Ishikawa (cell line): ENCODE measurements around the gene CCNYL1.

ENCODE experiments used
- CEBPB ChIP-seq: IDR thresholded peaks from 2 replicates; pipeline ENCODE4 v1.6.1; 2012
- FOXM1 ChIP-seq: IDR thresholded peaks from 2 replicates; pipeline ENCODE4 v1.6.1; 2012; ENCODE audit warnings: low read depth, borderline replicate concordance
- TAF1 ChIP-seq: IDR thresholded peaks from 2 replicates; pipeline ENCODE4 v1.6.1; 2012; ENCODE audit warnings: low read depth, mild to moderate bottlenecking
- TCF12 ChIP-seq: IDR thresholded peaks from 2 replicates; pipeline ENCODE4 v1.6.1; 2012; ENCODE audit warnings: low read depth
- YY1 ChIP-seq: IDR thresholded peaks from 2 replicates; pipeline ENCODE4 v1.6.1; 2012; ENCODE audit warnings: low read depth
- ZBTB7A ChIP-seq: IDR thresholded peaks from 2 replicates; pipeline ENCODE4 v1.6.1; 2012; ENCODE audit warnings: low read depth
- TF ChIP-seq, protein P1 (sequence below): IDR thresholded peaks from 2 replicates; pipeline ENCODE4 v1.6.1; 2012
- TF ChIP-seq, protein P2 (sequence below): IDR thresholded peaks from 2 replicates; pipeline ENCODE4 v1.6.1; 2012
- TF ChIP-seq, protein P3 (sequence below): IDR thresholded peaks from 2 replicates; pipeline ENCODE4 v1.6.1; 2012; ENCODE audit warnings: low read depth, mild to moderate bottlenecking

DNA sequence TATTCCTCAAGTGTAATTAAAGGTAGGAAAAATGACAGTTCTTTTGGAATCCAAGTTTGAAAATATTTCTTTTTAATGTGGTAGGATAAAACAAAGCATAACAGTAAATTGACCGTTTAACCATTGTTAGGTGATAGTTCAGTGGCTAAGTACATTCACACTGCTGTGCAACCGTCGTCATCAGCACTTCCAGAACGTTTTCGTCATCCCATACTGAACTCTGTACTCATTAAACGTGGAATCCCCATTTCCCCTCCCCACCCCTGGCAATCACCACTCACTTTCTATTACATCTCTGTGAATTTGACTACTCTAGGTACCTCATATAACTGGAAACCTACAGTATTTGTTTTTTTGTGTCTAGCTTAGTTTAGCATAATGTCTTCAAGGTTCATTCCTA, 91.2 kb downstream of the CCNYL1 start:
- TF ChIP-seq, protein P1, sequence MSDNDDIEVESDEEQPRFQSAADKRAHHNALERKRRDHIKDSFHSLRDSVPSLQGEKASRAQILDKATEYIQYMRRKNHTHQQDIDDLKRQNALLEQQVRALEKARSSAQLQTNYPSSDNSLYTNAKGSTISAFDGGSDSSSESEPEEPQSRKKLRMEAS, result no peak
- TF ChIP-seq, protein P2, sequence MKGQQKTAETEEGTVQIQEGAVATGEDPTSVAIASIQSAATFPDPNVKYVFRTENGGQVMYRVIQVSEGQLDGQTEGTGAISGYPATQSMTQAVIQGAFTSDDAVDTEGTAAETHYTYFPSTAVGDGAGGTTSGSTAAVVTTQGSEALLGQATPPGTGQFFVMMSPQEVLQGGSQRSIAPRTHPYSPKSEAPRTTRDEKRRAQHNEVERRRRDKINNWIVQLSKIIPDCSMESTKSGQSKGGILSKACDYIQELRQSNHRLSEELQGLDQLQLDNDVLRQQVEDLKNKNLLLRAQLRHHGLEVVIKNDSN, result no peak
- TF ChIP-seq ZBTB7A (no peak), FOXM1 (no peak), TCF12 (no peak), CEBPB (no peak), YY1 (no peak), TAF1 (no peak)
- TF ChIP-seq, protein P3, sequence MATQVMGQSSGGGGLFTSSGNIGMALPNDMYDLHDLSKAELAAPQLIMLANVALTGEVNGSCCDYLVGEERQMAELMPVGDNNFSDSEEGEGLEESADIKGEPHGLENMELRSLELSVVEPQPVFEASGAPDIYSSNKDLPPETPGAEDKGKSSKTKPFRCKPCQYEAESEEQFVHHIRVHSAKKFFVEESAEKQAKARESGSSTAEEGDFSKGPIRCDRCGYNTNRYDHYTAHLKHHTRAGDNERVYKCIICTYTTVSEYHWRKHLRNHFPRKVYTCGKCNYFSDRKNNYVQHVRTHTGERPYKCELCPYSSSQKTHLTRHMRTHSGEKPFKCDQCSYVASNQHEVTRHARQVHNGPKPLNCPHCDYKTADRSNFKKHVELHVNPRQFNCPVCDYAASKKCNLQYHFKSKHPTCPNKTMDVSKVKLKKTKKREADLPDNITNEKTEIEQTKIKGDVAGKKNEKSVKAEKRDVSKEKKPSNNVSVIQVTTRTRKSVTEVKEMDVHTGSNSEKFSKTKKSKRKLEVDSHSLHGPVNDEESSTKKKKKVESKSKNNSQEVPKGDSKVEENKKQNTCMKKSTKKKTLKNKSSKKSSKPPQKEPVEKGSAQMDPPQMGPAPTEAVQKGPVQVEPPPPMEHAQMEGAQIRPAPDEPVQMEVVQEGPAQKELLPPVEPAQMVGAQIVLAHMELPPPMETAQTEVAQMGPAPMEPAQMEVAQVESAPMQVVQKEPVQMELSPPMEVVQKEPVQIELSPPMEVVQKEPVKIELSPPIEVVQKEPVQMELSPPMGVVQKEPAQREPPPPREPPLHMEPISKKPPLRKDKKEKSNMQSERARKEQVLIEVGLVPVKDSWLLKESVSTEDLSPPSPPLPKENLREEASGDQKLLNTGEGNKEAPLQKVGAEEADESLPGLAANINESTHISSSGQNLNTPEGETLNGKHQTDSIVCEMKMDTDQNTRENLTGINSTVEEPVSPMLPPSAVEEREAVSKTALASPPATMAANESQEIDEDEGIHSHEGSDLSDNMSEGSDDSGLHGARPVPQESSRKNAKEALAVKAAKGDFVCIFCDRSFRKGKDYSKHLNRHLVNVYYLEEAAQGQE, result no peak
